Stimulated activated CD8-positive, alpha-beta memory T cell treated with anti-CD3 and anti-CD28 coated beads, Interleukin-15, amount 100 ng/mL, for 48 hours (primary cell): ENCODE data around the gene REXO5.
"Not testable (repeated sequence)": the region's sequence is repeated elsewhere in the genome, so short reads cannot be mapped to it uniquely, and the experiment has no call there.

Experiments used
- DNase-seq, 2 donors: peaks; one replicate each; pipeline ENCODE4 v3.0.0-alpha.2; 2020; ENCODE audit warnings: low read depth in 2 of 2

Gene REXO5

GRCh38 chr16:20799599-20799998 is 6.7 kb upstream of the REXO5 start:
- DNase-seq: no peak

GRCh38 chr16:20801278-20801677 is 5.0 kb upstream of the REXO5 start:
- no peak for DNase-seq

- DNase-seq: no peak
These were observed 3.2 kb upstream of the REXO5 start for GRCh38 chr16:20803192-20803560.

DNA sequence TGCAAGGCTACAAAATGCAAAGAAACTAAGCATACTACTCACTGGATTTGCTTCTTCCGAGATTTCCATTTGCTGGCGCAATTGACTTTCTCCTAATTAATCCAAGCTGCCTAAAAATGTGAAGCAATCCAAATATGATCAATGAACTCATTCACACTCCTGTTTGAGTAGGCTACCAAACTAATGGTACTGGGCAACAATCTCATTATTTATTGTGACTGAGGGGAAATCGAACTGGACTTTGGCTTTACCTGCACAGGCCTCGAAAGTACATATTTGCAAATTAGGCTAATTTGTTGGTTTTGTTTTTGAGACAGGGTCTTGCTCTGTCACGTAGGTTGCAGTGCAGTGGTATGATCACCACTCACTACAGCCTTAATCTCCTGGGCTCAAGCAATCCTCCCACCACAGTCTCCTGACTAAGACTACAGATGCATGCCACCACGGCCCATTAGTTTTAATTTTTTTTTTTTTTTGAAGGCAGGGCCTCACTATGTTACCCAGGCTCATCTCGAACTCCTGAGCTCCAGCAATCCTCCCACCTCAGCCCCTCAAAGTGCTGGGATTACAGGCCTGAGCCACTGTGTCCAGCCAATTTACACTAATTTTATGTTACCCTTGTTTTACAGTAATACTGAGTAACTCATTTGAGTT is 2.6 kb upstream of the REXO5 start:
- no peak for DNase-seq

DNA sequence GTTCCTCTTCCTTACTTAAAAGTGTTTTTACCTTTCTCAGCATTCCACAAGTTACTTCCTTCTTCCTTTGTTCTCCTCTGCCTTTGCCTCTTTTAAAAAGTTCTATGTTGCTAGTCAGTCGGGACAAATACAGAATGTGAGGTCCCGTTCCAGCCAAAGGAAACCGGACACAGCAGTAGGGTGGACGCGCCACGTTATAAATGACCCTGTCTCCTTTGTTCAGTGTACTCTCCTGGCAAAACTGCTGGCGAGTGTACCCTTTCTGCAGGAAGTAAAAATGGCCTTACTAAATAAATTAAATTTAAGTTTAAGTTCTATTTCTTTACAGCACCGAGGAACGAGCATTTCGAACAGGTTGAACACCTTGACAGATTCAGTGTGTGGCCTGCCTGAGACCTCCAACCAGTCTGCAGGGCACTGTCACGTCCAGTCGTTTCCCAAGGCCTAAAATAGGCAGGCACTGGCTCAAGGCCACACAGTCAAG is 601 bp upstream of the REXO5 start:
- not testable (repeated sequence) for DNase-seq

- no peak for DNase-seq
These were observed 1.5 kb downstream of the REXO5 start for GRCh38 chr16:20807862-20808261.

DNA sequence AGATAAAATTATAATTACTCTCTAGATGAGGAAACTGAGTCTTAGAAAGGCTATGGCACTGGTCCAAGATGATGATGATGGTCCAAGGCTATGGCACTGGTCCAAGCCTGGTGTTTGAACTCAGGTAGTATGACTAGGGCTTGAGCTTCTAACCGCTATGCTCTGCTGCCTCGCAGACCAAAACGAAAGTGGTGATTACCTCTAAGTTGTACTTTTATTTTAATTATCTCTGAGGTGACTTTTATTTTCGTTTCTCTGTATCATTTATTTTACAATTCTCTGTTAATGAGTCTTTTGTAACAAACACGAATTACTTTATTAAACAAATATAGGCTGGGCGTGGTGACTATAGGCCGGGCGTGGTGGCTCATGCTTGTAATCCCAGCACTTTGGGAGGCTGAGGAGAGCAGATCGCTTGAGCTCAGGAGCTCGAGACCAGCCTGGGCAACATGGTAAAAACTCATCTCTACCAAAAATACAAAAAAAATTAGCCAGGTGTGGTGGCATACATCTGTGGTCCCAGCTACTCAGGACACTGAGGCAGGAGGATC is 5.6 kb downstream of the REXO5 start:
- DNase-seq: no peak

- DNase-seq: no peak
These were observed 6.2 kb downstream of the REXO5 start for GRCh38 chr16:20812510-20812909.

- no peak for DNase-seq
These were observed 8.5 kb downstream of the REXO5 start for GRCh38 chr16:20814784-20815183.

DNA sequence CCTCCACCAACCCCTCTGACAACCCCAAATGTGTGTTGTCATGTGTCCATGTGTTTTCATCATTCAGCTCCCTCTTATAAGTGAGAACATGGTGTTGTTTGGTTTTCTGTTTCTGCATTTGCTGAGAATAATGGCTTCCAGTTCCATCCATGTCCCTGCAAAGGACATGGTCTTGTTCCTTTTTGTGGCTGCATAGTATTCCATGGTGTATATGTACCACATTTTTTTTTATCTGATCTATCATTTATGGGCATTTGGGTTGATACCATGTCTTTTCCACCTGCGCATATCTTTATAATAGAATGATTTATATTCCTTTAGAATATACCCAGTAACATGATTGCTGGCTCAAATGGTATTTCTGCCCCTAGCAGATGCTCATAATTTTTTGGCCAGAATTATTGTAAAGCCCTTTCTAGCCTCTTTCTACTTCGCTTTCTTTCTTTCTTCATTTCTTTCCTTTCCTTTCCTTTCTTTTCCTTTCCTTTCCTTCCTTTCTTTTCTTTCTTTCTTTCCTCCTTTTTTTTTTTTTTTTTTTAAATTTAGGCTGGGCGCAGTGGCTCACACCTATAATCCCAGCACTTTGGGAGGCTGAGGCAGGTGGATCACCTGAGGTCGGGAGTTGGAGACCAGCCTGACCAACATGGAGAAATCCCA is 12.7 kb downstream of the REXO5 start:
- DNase-seq: no peak

DNA sequence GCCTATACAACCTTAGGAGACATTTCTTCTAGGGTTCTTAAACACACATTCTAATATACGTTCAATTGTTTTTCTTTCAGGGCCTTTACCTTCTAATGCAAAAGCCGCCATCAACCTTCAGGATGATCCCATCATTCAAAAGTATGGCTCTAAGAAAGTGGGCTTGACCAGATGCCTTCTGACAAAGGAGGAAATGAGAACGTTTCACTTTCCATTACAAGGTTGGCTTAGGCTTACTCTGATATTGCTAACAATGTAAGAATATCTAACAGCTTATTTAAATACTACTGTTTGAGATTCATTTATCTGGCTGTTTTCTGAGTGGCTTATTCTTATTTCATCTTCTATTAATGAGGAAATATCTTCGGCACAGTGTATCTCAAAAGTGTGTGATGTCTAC is 15.4 kb downstream of the REXO5 start:
- DNase-seq: no peak

DNA sequence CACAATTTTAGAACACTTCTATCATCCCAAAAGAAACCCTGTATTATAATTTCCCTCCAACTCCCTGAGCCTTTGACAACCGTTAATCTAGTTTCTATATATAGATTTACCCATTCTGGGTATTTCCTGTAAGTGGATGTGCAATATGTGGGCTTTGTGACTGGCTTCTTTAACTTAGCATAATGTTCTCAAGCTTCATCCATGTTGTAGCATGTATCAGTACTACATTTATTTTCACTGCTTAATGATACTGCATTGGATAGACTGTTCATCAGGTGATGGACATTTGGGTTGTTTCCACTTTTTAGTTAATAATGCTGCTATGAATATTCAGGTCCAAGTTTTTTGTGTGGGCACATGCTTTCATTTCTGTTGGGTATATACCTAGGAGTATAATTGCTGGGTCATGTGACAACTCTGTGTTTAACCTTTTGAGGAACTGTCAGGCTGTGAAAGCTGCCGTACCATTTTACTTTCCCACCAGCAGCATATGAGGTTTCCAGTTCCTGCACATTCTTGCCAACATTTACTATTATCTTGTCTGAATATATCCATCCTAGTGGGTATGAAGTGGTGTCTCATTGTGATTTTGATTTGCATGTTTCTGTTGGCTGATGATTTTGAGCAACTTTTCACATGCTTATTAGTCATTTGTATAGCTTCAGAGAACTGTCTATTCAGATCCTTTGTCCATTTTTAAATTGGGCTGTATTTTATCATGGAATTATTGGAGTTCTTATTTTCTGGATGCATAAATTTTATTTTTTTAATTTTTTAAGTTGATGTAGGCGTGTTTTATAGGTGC is 16.4 kb downstream of the REXO5 start:
- DNase-seq: no peak

- no peak for DNase-seq
These were observed 19.8 kb downstream of the REXO5 start for GRCh38 chr16:20826039-20826566.

DNA sequence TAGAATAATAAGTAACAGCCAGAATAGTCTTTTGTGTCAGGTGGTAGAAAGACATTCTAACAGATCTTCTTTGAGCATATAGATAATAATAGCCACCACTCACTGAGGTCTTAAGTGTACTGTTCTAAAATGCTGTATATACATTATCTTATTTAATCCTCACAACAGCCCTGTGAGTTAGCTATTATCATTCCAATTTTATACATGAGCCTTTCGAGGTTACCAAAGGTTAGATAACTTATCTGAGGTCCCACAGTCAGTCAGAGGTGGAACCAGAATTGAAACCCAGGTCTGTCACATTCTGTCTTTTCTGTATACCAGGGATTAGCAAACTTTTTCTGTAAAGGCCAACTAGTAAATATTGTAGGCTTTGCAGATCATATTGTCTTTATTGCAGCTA is 23.2 kb downstream of the REXO5 start:
- DNase-seq: no peak

GRCh38 chr16:20830372-20830771 is 24.0 kb downstream of the REXO5 start:
- no peak for DNase-seq

GRCh38 chr16:20833086-20833485 is 26.8 kb downstream of the REXO5 start:
- no peak for DNase-seq

GRCh38 chr16:20838240-20838639 is 31.9 kb downstream of the REXO5 start:
- DNase-seq: no peak

DNA sequence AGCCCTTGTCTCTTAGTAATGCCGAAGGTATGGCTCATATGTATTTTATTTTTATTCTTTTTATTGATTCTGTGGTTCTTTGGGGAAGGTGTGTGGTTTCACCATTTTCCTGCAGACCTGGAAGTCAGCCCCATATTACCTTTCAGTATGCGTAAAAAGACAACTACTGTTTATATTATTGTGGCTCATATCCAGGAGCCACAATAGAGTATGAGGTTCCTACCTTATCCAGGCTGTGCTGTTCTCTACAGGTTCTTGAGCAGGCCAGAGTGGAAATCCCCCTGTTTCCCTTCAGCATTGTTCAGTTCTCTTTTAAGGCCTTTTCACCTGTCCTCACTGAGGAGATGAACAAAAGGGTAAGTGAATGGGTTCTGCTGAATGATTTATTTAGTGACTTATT is 33.2 kb downstream of the REXO5 start:
- no peak for DNase-seq

DNA sequence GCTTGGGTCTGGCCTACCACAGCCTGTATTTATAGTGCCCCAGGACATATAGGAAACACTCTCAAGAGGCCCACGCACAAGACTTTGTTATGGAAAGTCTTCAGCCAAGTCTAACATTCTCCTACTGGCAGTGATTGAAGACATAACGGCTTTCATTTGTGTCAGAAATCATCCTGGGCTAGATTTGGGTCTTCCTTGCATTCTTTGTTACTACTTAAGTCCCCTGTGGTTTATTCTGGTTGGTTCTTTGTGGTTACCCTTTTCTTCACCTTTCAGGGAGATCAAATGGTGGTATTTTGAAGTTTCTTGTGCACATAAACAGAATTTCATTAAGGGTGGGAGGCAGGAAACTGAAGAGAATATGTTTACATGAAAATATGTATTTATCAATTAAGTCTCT is 37.7 kb downstream of the REXO5 start:
- no peak for DNase-seq

GRCh38 chr16:20844588-20844987 is 38.3 kb downstream of the REXO5 start:
- no peak for DNase-seq

- DNase-seq: no peak
These were observed 39.7 kb downstream of the REXO5 start for GRCh38 chr16:20846030-20846429.

GRCh38 chr16:20846551-20846950 is 40.2 kb downstream of the REXO5 start:
- DNase-seq: no peak
